KG1 (cell line): ENCODE data around the gene CSN3.
"Not testable (repeated sequence)": the region's sequence is repeated elsewhere in the genome, so short reads cannot be mapped to it uniquely, and the experiment has no call there.

ENCODE experiments used
- DNase-seq: peaks from one replicate; lab custom pipeline; 2025; lab: John Stamatoyannopoulos, UW

The CSN3 gene

GRCh38 chr4:70242297-70242696, at the start of gene CSN3:
Gene CSN3 (plus strand): TSS chr4:70242597. CDS start chr4:70244820, 2,223 bp downstream.
- not testable (repeated sequence) for DNase-seq

DNA sequence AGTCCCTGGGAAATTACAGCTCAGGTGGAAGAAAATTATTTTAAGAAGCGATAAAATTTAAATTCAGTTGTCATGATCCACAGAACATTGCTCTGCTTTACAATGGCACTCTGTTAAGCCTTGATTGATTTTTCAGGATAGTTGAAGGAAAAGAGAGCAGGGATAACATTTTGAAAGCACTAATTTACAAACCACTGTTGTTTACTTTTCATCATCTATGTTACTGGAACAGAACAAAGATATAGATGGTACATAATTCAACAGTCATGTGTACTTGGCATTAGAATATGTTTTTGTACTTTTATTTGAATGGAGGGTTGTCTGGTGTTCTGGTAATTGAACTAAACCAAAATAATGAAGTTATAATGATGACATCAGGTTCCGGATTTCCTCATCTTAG, 49.5 kb upstream of the CSN3 start:
- no peak for DNase-seq

DNA sequence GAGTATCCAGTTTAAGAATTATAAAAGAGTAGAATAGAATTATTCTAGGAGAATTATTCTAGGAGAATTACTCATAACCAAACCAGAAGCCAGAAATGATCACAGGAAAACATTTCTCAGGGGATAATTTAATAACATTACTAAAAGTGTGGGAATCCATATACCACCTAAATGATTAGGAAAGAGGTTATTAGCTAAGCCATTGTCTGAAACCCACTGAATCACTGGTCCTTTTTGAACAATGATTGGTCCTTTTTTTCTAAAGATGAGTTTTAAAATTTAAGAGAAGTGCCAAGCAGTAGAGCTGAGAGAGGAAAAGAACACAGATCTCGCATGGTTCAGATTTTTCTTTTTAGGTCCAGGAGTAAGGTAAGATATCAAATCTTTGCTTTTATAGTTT, 47.0 kb upstream of the CSN3 start, which contains the start of gene ODAM:
Gene ODAM (plus strand): TSS at position 301 of the 400 bp plus-strand sequence. CDS start 819 bp downstream, outside the sequence.
- DNase-seq = no peak

- no peak for DNase-seq
These were observed 45.5 kb upstream of the CSN3 start for GRCh38 chr4:70196857-70197256.

DNA sequence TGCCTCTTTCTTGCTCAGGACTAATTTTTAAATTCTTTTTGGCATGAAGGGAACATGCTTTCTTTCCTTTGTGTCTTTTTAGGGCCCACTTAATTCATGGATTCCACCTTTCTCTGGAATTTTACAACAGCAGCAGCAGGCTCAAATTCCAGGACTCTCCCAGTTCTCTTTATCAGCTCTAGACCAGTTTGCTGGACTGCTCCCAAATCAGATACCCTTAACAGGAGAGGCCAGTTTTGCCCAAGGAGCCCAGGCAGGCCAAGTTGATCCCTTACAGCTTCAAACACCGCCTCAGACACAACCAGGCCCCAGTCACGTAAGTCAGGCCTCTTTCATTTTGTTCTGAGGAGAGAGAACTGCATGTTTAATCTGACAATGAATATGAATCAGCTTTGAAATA, 44.6 kb upstream of the CSN3 start:
- DNase-seq = no peak

DNA sequence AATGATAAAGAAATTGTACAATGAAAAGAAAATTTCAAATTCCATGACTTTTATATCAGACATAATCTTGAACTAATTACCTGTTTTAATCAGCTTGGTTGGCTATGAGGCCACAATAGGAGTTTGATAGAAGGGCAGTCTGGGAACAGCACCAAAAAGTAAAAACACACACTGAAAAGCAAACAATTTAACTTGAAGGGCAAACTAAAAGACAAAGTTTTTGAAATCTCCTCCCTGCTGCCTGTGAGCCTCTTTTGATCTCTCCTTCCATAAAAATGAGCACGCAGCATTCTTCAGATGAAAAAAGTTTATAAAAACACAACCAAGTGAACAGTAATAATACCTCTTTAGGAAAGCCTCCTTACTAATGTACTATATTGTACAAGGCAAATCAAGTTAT, 38.8 kb upstream of the CSN3 start:
- DNase-seq = no peak

GRCh38 chr4:70212752-70213151, 29.6 kb upstream of the CSN3 start:
- not testable (repeated sequence) for DNase-seq

- not testable (repeated sequence) for DNase-seq
These were observed 26.3 kb upstream of the CSN3 start for GRCh38 chr4:70216109-70216508.

- DNase-seq = not testable (repeated sequence)
These were observed 25.8 kb upstream of the CSN3 start for GRCh38 chr4:70216550-70216949.

DNA sequence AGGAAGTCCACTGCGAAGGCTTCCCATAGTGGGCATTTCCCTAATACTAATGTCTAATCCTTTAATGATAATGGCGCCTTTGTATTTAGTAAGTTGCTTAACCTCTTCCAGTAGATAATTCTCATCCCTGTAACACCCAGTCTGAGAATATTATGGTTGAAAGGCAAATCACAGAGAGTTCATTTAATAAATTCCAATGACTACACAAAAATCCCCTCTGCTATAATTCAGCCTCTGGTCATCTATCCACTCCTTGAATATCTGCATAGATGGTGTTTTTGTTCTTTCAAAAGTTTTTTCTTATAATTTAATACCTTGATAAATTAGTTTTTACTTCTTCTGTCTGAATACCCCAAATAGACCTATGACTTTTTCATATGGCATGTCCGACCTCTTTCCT, 21.0 kb upstream of the CSN3 start:
- not testable (repeated sequence) for DNase-seq

- DNase-seq = not testable (repeated sequence)
These were observed 20.6 kb upstream of the CSN3 start for GRCh38 chr4:70221818-70222217.

DNA sequence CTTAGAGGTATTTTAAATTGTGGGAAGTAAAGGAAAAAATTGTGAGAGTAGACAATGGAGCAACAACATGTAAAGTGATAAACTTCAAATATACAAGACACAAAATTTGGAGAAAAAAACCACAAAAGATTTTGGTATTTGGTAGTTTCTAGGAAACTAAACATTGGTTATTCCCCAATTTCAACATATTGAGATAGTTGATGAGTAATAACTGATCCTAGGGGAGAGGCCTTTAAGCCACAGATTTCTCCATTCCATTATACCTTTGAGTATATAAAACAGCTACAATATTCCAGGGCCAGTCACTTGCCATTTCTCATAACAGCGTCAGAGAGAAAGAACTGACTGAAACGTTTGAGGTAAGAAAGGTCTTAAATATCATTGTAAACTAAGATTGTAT, 16.6 kb upstream of the CSN3 start, which contains the start of gene FDCSP:
Gene FDCSP (plus strand): TSS at position 301 of the 400 bp plus-strand sequence. CDS start 5,071 bp downstream, outside the sequence.
- DNase-seq = no peak

DNA sequence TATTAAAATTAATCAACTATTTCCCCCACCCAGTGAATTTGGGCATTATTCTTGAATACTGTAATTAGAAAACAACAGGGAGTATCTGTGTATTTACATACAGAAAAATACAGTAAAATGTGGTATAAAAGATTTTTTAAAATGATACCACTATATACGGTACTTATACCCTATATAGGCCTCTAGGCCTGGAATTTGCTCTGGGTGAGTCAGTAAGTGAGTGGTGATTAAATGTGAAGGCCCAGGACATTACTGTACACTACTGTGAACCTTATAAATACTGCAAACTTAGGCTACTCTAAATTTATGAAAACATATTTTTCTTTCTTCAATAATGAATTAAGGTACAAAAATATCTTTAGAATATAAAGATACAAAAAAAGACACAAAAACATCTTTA, 6.3 kb upstream of the CSN3 start:
- no peak for DNase-seq

- DNase-seq = no peak
These were observed 3.1 kb upstream of the CSN3 start for GRCh38 chr4:70239131-70239883.

DNA sequence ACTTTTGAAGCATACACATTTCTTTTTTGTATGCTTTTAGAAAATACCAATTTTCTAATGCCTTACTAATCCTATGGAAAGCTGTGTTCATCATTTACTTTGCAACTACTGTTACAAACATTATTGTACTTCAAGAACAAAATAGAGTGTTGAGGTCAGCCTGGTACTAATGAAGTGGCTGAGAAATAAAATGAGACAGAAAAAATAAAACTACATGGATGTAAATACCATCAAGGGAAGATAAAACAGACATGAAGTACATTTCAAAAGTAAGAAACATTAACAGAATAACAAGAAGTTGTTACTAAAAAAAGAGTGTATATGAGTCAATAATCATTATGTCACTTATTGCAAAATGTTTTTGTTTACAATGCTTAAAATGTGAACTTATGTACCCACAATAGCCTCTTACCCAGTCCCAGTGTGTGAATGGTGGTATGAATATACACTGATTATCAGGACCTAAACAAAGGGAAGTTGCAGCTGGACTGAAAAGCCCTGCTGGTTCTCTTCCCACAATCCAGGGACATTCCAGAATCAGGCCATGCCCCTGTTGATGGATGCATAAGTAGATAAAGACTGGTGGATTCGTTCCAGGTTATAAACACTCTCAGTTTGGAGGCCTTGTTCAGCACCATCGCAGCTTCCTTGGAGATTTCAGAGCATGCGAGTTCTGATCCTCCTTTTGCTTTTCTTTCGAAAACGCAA, 2.4 kb upstream of the CSN3 start:
- no peak for DNase-seq

- no peak for DNase-seq
These were observed 694 bp downstream of the CSN3 start for GRCh38 chr4:70243091-70243490.

- no peak for DNase-seq
These were observed 9.0 kb downstream of the CSN3 start for GRCh38 chr4:70251250-70251944.

DNA sequence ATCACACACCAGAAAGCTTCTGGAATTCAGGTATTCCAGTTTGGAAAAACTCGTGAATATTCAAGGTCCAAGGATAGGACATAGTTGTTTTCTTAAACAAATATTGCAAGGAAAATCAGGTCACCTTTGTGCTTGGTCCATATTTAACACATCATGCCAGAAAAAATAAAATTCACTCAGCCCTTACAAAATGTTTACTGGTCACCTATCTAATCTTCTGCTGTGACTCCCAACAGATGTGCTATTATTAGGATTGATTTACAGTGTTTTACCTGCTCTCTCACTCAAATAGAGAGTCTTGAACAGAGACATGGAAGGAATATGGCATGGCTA, 9.5 kb downstream of the CSN3 start:
- no peak for DNase-seq

- no peak for DNase-seq
These were observed 27.3 kb downstream of the CSN3 start for GRCh38 chr4:70269674-70270073.

DNA sequence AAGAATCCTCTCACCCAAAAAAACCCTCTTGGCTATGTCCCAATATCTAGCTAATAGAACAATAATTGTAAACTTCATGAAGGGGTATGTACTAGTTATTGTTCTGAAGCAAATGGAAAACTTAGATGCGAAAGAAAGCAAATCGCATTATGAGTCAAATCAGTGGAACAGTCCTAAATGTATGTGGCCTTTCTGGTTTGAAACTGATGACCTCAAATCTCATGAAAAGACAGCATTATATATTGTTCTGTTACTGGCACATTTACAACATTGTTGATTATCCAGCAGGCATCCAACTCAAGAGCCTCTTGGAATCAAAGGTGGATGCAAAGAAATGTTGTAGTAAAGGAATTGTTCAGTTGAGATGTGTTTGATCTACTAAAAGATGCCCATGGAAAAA, 34.7 kb downstream of the CSN3 start:
- DNase-seq = no peak

GRCh38 chr4:70280567-70280966, 38.2 kb downstream of the CSN3 start:
- DNase-seq = no peak

GRCh38 chr4:70288651-70289050, 46.3 kb downstream of the CSN3 start:
- DNase-seq = no peak

- DNase-seq = no peak
These were observed 48.9 kb downstream of the CSN3 start for GRCh38 chr4:70291341-70291740.
